ENCODE measurements around the gene TMEM269. TPM values are rescaled to one million over a fixed set of nuclear protein-coding genes. Genes with fewer than 3 reads are reported as not detected.

Gene TMEM269
- total and polyA plus RNA-seq, 10 of the 15 experiments (the other 5 are each of a cell fraction or from before 2014, with no cell fraction given) = 0.02 to 0.26 (median 0.06) TPM; not detected in 2

GRCh38 chr1:42841010-42841409 is 56.2 kb downstream of the TMEM269 start:
- Histone ChIP-seq H3K36me3 (ENCODE audit: control insufficient read depth in 2 of 2, insufficient read depth in 2 of 2, low read length in 1 of 2) (no peaks in the 10 kb centered on the region), H3K4me1 (ENCODE audit: control insufficient read depth, insufficient read depth, low read length) (peaks cover 12% of the 10 kb centered on the region), H3K27me3 (replicated peaks in 1 of 2; ENCODE audit: control insufficient read depth in 2 of 2, insufficient read depth in 2 of 2, low read length in 1 of 2) (no peaks in the 10 kb centered on the region), H3K9ac (ENCODE audit: control insufficient read depth, insufficient read depth, low read length) (no peak overlapping the region), H3K4me2 (ENCODE audit: control insufficient read depth, insufficient read depth) (no peak overlapping the region), H2AFZ (ENCODE audit: control insufficient read depth, low read depth, low read length) (no peak overlapping the region), H3K27ac (ENCODE audit: control insufficient read depth, insufficient read depth) (no peak overlapping the region), H3K79me2 (ENCODE audit: control insufficient read depth, insufficient read depth, low read length) (peaks cover 1% of the 10 kb centered on the region), H3K4me3 (no peak overlapping the region), H4K20me1 (ENCODE audit: control insufficient read depth, insufficient read depth) (no peaks in the 10 kb centered on the region), H3K9me3 (replicated peaks; ENCODE audit: control insufficient read depth, insufficient read depth, low read length) (no peaks in the 10 kb centered on the region)
- no peak for ATAC-seq
- no TSS peak for BruUV-seq (replicated peaks)
- POLR2A ChIA-PET = interaction anchor here (1.1 kb wide), 1 partner anchor 10 kb away, joined by 5 read pairs; no protein-coding TSS in a partner anchor
- WGBS (ENCODE audit: insufficient coverage, insufficient replicate concordance, low lambda C conversion rate, missing lambda C conversion rate) = 90% methylated on average over 3 of the region's 3 CpGs
- in situ Hi-C loops (cut with MboI) = no loop called here
- intact Hi-C loops (cut with micrococcal nuclease; ENCODE audit: unreplicated experiment) = no loop called here
- SMC1A ChIA-PET (ENCODE audit: uncharacterized antibody, unreplicated experiment) = interaction anchor here (1.0 kb wide), 1 partner anchor 8 kb away, joined by 3 read pairs; no protein-coding TSS in a partner anchor
- RAD21 ChIA-PET (ENCODE audit: unreplicated experiment) = no interaction called here
- DNase-seq (ENCODE audit: low read depth, low spot score) = no peak
- CTCF ChIA-PET = interaction anchor here (0.7 kb wide), 1 partner anchor 14 kb away, joined by 3 read pairs; no protein-coding TSS in a partner anchor
- FAIRE-seq = no peak
- TF ChIP-seq BHLHE40 (IDR thresholded peaks at IDR 0.05; ENCODE audit: borderline replicate concordance in 1 of 2, low read depth in 2 of 2, low read length in 1 of 2) (no peak), MLLT1 (IDR thresholded peaks at IDR 0.05) (no peak), MTA3 (IDR thresholded peaks at IDR 0.05; ENCODE audit: borderline replicate concordance, low read length) (no peak), ZBTB33 (IDR thresholded peaks at IDR 0.05) (no peak), MYC (IDR thresholded peaks at IDR 0.05; ENCODE audit: insufficient read depth, insufficient read length, insufficient replicate concordance, low read length, severe bottlenecking) (no peak), PML (IDR thresholded peaks at IDR 0.05; ENCODE audit: low read length) (no peak), MYB (IDR thresholded peaks at IDR 0.05; ENCODE audit: borderline replicate concordance, low read depth, low read length) (no peak), ZNF592 (IDR thresholded peaks at IDR 0.05) (no peak), RB1 (IDR thresholded peaks at IDR 0.05; ENCODE audit: borderline replicate concordance) (no peak), HDAC2 (IDR thresholded peaks at IDR 0.05) (no peak), HSF1 (IDR thresholded peaks at IDR 0.05; ENCODE audit: low read depth, low read length) (no peak), ELK1 (IDR thresholded peaks at IDR 0.05; ENCODE audit: low read depth, low read length) (no peak)

All from GM12878 (cell line).